ENCODE data around the gene IL1R2. TPM values are rescaled to one million over a fixed set of nuclear protein-coding genes. Genes with fewer than 3 reads are reported as not detected.

The IL1R2 gene
- 1.4 TPM for total RNA-seq
- long read RNA-seq: 0 reads

GRCh38 chr2:101991721-101992145, at the start of gene IL1R2:
Gene IL1R2, plus strand, starts transcription at chr2:101991960. Its CDS starts 16,616 bp downstream, at chr2:102008576.
- intact Hi-C loops (cut with DNase I): no loop called here
- ATAC-seq (ENCODE audit: poor library complexity) (peak; percentile 66), DNase-seq (peak; percentile 65)

- DNase-seq (no peak), ATAC-seq (ENCODE audit: poor library complexity) (no peak)
- intact Hi-C loops (cut with DNase I): no loop called here
Measured at GRCh38 chr2:101942851-101943250, 48.9 kb upstream of the IL1R2 start.

- ATAC-seq (ENCODE audit: poor library complexity) (no peak), DNase-seq (no peak)
- intact Hi-C loops (cut with DNase I): no loop called here
Measured at GRCh38 chr2:101946372-101947039, 45.3 kb upstream of the IL1R2 start.

GRCh38 chr2:101947374-101947773, 44.4 kb upstream of the IL1R2 start:
- ATAC-seq (ENCODE audit: poor library complexity) (no peak), DNase-seq (no peak)
- intact Hi-C loops (cut with DNase I): no loop called here

GRCh38 chr2:101948625-101949155, 43.1 kb upstream of the IL1R2 start:
- ATAC-seq (ENCODE audit: poor library complexity): no peak
- no peak for DNase-seq
- intact Hi-C loops (cut with DNase I): no loop called here

GRCh38 chr2:101949304-101949703, 42.5 kb upstream of the IL1R2 start:
- ATAC-seq (ENCODE audit: poor library complexity) (no peak), DNase-seq (no peak)
- intact Hi-C loops (cut with DNase I): no loop called here

- ATAC-seq (ENCODE audit: poor library complexity) (no peak), DNase-seq (no peak)
- intact Hi-C loops (cut with DNase I): no loop called here
Measured at GRCh38 chr2:101951296-101951695, 40.5 kb upstream of the IL1R2 start.

GRCh38 chr2:101952551-101952950, 39.2 kb upstream of the IL1R2 start:
- no peak for DNase-seq
- no peak for ATAC-seq (ENCODE audit: poor library complexity)
- intact Hi-C loops (cut with DNase I): no loop called here

- intact Hi-C loops (cut with DNase I): no loop called here
- DNase-seq (peak; percentile 42), ATAC-seq (ENCODE audit: poor library complexity) (no peak)
Measured at GRCh38 chr2:101956465-101957438, 35.0 kb upstream of the IL1R2 start.

- no peak for ATAC-seq (ENCODE audit: poor library complexity)
Measured at GRCh38 chr2:101958061-101958460, 33.7 kb upstream of the IL1R2 start.

GRCh38 chr2:101960819-101961337, 30.9 kb upstream of the IL1R2 start:
- DNase-seq (no peak), ATAC-seq (ENCODE audit: poor library complexity) (no peak)
- intact Hi-C loops (cut with DNase I): no loop called here

More at GRCh38 chr2:101958061-101958460, 33.7 kb upstream of the IL1R2 start:
- intact Hi-C loops (cut with DNase I): no loop called here
- no peak for DNase-seq

GRCh38 chr2:101961338-101962191, 30.2 kb upstream of the IL1R2 start:
- intact Hi-C loops (cut with DNase I): no loop called here
- DNase-seq: peak; percentile 88
- ATAC-seq (ENCODE audit: poor library complexity): peak; percentile 90

GRCh38 chr2:101962309-101962708, 29.5 kb upstream of the IL1R2 start:
- intact Hi-C loops (cut with DNase I): no loop called here
- DNase-seq (no peak), ATAC-seq (ENCODE audit: poor library complexity) (no peak)

- intact Hi-C loops (cut with DNase I): no loop called here
- ATAC-seq (ENCODE audit: poor library complexity): no peak
Measured at GRCh38 chr2:101963198-101963597, 28.6 kb upstream of the IL1R2 start.

GRCh38 chr2:101967826-101968513, 23.8 kb upstream of the IL1R2 start:
- intact Hi-C loops (cut with DNase I): no loop called here
- peak; percentile 38 for DNase-seq
- peak; percentile 69 for ATAC-seq (ENCODE audit: poor library complexity)

More at GRCh38 chr2:101963198-101963597, 28.6 kb upstream of the IL1R2 start:
- DNase-seq: no peak

- DNase-seq: no peak
- ATAC-seq (ENCODE audit: poor library complexity): no peak
- intact Hi-C loops (cut with DNase I): no loop called here
Measured at GRCh38 chr2:101969723-101970122, 22.0 kb upstream of the IL1R2 start.

GRCh38 chr2:101970901-101971300, 20.9 kb upstream of the IL1R2 start:
- ATAC-seq (ENCODE audit: poor library complexity) (no peak), DNase-seq (no peak)
- intact Hi-C loops (cut with DNase I): no loop called here

GRCh38 chr2:101971836-101972235, 19.9 kb upstream of the IL1R2 start:
- DNase-seq (no peak), ATAC-seq (ENCODE audit: poor library complexity) (no peak)
- intact Hi-C loops (cut with DNase I): no loop called here

Data from Right ventricle myocardium superior (tissue), 1 donor.